Smooth muscle cell of trachea (primary cell): ENCODE results near the gene CYP46A1. TPM values are rescaled to one million over a fixed set of nuclear protein-coding genes. Genes with fewer than 3 reads are reported as not detected.

ENCODE experiments used
- total RNA-seq: library from RNA; depleted of rRNA; stranded (reverse); fragments of >200 nt; gene quantifications from 2 replicates; pipeline ENCODE4 v1.2.1, GENCODE V29; 2014

The CYP46A1 gene
- 0.29 and 0.99 TPM in 2 replicates for total RNA-seq

GRCh38 chr14:99683619-99684409 lies at the start of gene CYP46A1:
CYP46A1 (plus strand) TSS chr14:99684298; CDS start chr14:99684418, 120 bp downstream.

GRCh38 chr14:99644723-99645544 lies 39.2 kb upstream of the CYP46A1 start, which contains the start of gene HHIPL1:
HHIPL1 (plus strand) TSS chr14:99645129; CDS start chr14:99645208, 79 bp downstream.

Other genes starting within 250 kb of the CYP46A1 start
- gene SETD3, start 203.4 kb upstream of the CYP46A1 start, total RNA-seq = 42.0 and 42.5 TPM in 2 replicates
- gene CCNK, start 202.9 kb upstream of the CYP46A1 start, total RNA-seq = 28.3 and 42.3 TPM in 2 replicates
- 5.0 and 6.8 TPM in 2 replicates for gene CCDC85C, start 80.1 kb upstream of the CYP46A1 start, total RNA-seq
- 9.3 and 20.7 TPM in 2 replicates for gene HHIPL1, start 39.2 kb upstream of the CYP46A1 start, total RNA-seq
- gene EML1, start 109.1 kb downstream of the CYP46A1 start, total RNA-seq = 72.9 and 163 TPM in 2 replicates